ENCODE results near the gene GFOD1.

DNA sequence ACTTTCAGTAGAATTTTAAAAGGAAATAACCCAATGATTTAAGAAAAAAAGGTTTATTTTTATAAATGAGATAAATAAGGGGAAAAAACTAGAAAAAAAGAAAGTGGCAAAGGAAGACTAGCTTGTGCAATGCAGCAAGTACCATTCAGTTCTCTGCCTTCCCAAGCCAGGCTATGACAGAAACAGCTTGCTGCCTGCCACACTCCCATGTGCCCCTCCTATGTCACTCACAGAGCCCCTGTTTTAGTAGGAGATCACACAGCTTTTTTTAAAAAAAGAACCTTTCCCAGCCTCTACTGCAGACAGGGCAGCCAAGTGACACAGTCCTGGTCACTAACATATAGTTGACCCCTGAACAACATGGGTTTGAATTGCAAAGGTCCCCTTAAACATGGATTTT lies 172.6 kb downstream of the GFOD1 start:
- TF ChIP-seq RAD21 (IDR thresholded peaks at IDR 0.05): no peak
- TF ChIP-seq, protein P1, sequence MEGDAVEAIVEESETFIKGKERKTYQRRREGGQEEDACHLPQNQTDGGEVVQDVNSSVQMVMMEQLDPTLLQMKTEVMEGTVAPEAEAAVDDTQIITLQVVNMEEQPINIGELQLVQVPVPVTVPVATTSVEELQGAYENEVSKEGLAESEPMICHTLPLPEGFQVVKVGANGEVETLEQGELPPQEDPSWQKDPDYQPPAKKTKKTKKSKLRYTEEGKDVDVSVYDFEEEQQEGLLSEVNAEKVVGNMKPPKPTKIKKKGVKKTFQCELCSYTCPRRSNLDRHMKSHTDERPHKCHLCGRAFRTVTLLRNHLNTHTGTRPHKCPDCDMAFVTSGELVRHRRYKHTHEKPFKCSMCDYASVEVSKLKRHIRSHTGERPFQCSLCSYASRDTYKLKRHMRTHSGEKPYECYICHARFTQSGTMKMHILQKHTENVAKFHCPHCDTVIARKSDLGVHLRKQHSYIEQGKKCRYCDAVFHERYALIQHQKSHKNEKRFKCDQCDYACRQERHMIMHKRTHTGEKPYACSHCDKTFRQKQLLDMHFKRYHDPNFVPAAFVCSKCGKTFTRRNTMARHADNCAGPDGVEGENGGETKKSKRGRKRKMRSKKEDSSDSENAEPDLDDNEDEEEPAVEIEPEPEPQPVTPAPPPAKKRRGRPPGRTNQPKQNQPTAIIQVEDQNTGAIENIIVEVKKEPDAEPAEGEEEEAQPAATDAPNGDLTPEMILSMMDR (IDR thresholded peaks at IDR 0.05; ENCODE audit: low read depth, low read length, missing input control): no peak
